Inflammatory macrophage treated with lipopolysaccharide for 1 hour (primary cell): ENCODE measurements around the gene ZNF487.
"Not testable (repeated sequence)": the region's sequence is repeated elsewhere in the genome, so short reads cannot be mapped to it uniquely, and the experiment has no call there.

ENCODE experiments used
- DNase-seq, 2 donors: peaks; one replicate each; pipeline ENCODE4 v3.0.0-alpha.2; 2020 to 2022

The ZNF487 gene

GRCh38 chr10:43407148-43407575 lies 29.7 kb upstream of the ZNF487 start:
- DNase-seq = peak in 1 of 2 donors; percentile 58

GRCh38 chr10:43407576-43408330 lies 29.2 kb upstream of the ZNF487 start:
- DNase-seq = peak; percentile 91 to 96

- DNase-seq = no peak
Observed at GRCh38 chr10:43408331-43408709, 28.6 kb upstream of the ZNF487 start.

- peak; percentile 96 to 97 for DNase-seq
Observed at GRCh38 chr10:43408710-43409384, 28.1 kb upstream of the ZNF487 start, which contains the start of gene HNRNPF. TSS of gene HNRNPF (minus strand) at chr10:43409186. CDS start at chr10:43387884, 21,302 bp downstream.

- DNase-seq = no peak
Observed at GRCh38 chr10:43409385-43410109, 27.4 kb upstream of the ZNF487 start.

GRCh38 chr10:43410345-43410744 lies 26.6 kb upstream of the ZNF487 start:
- no peak for DNase-seq

GRCh38 chr10:43411536-43411935 lies 25.4 kb upstream of the ZNF487 start:
- no peak for DNase-seq

- DNase-seq = no peak
Observed at GRCh38 chr10:43415544-43415943, 21.4 kb upstream of the ZNF487 start.

GRCh38 chr10:43417950-43418768 lies 18.8 kb upstream of the ZNF487 start:
- DNase-seq = peak; percentile 62 to 65

GRCh38 chr10:43419997-43420368 lies 16.9 kb upstream of the ZNF487 start:
- DNase-seq = no peak

GRCh38 chr10:43420369-43421200 lies 16.3 kb upstream of the ZNF487 start:
- peak; percentile 90 to 91 for DNase-seq

- DNase-seq = no peak
Observed at GRCh38 chr10:43421201-43421507, 15.8 kb upstream of the ZNF487 start.

- no peak for DNase-seq
Observed at GRCh38 chr10:43421519-43421918, 15.4 kb upstream of the ZNF487 start.

- not testable (repeated sequence) for DNase-seq
Observed at GRCh38 chr10:43421944-43422343, 15.0 kb upstream of the ZNF487 start.

- DNase-seq = no peak
Observed at GRCh38 chr10:43424416-43424815, 12.5 kb upstream of the ZNF487 start.

GRCh38 chr10:43426476-43426875 lies 10.4 kb upstream of the ZNF487 start:
- not testable (repeated sequence) for DNase-seq

- DNase-seq = no peak
Observed at GRCh38 chr10:43427166-43427825, 9.6 kb upstream of the ZNF487 start.

GRCh38 chr10:43430926-43431663 lies 5.8 kb upstream of the ZNF487 start:
- peak in 1 of 2 donors; percentile 34 for DNase-seq

- peak; percentile 69 to 74 for DNase-seq
Observed at GRCh38 chr10:43437141-43437870, 395 bp downstream of the ZNF487 start.
